Measurements from ENCODE around the gene PBX3.

- TF ChIP-seq, protein P1, sequence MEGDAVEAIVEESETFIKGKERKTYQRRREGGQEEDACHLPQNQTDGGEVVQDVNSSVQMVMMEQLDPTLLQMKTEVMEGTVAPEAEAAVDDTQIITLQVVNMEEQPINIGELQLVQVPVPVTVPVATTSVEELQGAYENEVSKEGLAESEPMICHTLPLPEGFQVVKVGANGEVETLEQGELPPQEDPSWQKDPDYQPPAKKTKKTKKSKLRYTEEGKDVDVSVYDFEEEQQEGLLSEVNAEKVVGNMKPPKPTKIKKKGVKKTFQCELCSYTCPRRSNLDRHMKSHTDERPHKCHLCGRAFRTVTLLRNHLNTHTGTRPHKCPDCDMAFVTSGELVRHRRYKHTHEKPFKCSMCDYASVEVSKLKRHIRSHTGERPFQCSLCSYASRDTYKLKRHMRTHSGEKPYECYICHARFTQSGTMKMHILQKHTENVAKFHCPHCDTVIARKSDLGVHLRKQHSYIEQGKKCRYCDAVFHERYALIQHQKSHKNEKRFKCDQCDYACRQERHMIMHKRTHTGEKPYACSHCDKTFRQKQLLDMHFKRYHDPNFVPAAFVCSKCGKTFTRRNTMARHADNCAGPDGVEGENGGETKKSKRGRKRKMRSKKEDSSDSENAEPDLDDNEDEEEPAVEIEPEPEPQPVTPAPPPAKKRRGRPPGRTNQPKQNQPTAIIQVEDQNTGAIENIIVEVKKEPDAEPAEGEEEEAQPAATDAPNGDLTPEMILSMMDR (conservative IDR thresholded peaks at IDR 0.05 in 1 of 2, IDR thresholded peaks at IDR 0.05 in 1 of 2; ENCODE audit: low read depth in 1 of 2, low read length in 2 of 2), result no peak
- TF ChIP-seq EZH2 (IDR thresholded peaks at IDR 0.05; ENCODE audit: low read length, missing control alignments), result no peak
Observed at GRCh38 chr9:125763394-125763801, 16.2 kb downstream of the PBX3 start.
